ENCODE data around the gene ACOXL.
"Not testable (repeated sequence)": the region's sequence is repeated elsewhere in the genome, so short reads cannot be mapped to it uniquely, and the experiment has no call there.

ACOXL gene

DNA sequence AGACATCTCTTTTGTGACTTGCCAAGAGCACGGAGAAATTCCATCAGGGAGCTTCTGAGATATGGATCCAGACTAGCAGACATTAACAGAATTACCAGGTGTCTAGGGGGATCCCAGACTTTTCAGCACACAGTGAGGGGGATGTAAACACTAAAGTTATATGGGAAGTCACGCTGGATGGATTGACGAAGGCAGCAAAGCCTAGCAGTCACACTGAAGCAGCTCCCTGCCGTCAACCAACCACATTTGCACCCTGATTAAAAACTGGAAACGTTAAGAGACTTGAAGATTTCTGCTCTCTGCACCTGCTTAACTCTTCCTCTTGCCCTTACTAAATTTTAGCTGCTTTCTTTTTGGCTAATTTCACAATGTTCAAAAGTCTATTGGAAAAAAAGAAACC lies 325.9 kb downstream of the ACOXL start:
- Histone ChIP-seq H3K27me3 (ENCODE audit: insufficient read depth, low read length) (no peaks in the 10 kb centered on the region), H3K27ac (ENCODE audit: low read depth, low read length) (no peak overlapping the region), H3K4me1 (ENCODE audit: insufficient read depth, low read length) (no peaks in the 10 kb centered on the region), H3K9me3 (ENCODE audit: insufficient read depth, low read depth, low read length) (no peaks in the 10 kb centered on the region), H3K4me3 (ENCODE audit: low read length) (no peak overlapping the region), H3K9ac (ENCODE audit: low read depth, low read length) (no peak overlapping the region), H3K36me3 (ENCODE audit: insufficient read depth, low read length) (no peaks in the 10 kb centered on the region)
- 75% methylated on average over 5 of the region's 5 CpGs for WGBS

DNA sequence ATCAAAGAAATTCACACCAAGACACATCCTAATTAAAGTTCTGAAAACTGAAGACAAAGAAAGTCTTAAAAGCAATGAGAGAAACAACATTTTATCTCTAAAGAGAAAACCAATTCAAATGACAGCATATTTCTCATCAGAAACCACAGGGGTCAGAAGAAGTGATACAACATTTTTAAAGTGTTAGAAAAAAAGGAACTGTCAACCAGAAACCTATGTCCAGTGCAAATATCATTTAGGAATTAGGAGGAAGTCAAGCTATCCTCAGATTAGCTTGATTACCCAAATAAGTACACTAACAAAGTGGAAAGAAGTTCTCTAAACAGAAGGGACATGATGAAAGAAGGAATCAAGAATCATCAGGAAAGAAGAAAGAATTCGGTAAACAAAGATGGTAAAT lies 328.8 kb downstream of the ACOXL start:
- no peaks in the 10 kb centered on the region for H3K27me3 ChIP-seq (ENCODE audit: insufficient read depth, low read length)
- H3K27ac ChIP-seq (ENCODE audit: low read depth, low read length), result no peak overlapping the region
- no peaks in the 10 kb centered on the region for H3K4me1 ChIP-seq (ENCODE audit: insufficient read depth, low read length)
- no peaks in the 10 kb centered on the region for H3K9me3 ChIP-seq (ENCODE audit: insufficient read depth, low read depth, low read length)
- no peak overlapping the region for H3K9ac ChIP-seq (ENCODE audit: low read depth, low read length)
- H3K4me3 ChIP-seq (ENCODE audit: low read length), result no peak overlapping the region
- no peaks in the 10 kb centered on the region for H3K36me3 ChIP-seq (ENCODE audit: insufficient read depth, low read length)
- WGBS, result 88% methylated on average over 1 of the region's 1 CpG

DNA sequence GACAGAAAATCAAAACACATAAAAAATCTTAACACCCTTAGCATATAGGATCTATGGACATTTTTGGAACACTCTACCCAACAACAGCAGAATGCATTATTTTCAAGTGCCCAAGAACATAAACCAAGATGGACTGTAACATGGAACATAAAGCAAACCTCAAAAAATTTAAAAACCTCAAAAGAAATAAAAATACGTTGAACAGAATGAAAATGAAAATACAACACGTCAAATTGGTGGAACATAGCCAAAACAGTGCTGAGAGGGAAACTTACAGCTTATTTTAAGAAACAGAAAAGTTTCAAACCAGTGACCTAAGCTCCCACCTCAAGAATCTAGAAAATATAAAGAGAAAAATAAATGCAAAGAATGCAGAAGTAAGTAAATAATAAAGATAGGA lies 330.0 kb downstream of the ACOXL start:
- H3K36me3 ChIP-seq (ENCODE audit: insufficient read depth, low read length), result no peaks in the 10 kb centered on the region
- WGBS, result 100% methylated on average over 2 of the region's 2 CpGs
- no peak overlapping the region for H3K9ac ChIP-seq (ENCODE audit: low read depth, low read length)
- H3K27ac ChIP-seq (ENCODE audit: low read depth, low read length), result no peak overlapping the region
- no peak overlapping the region for H3K4me3 ChIP-seq (ENCODE audit: low read length)
- no peaks in the 10 kb centered on the region for H3K27me3 ChIP-seq (ENCODE audit: insufficient read depth, low read length)
- no peaks in the 10 kb centered on the region for H3K4me1 ChIP-seq (ENCODE audit: insufficient read depth, low read length)
- H3K9me3 ChIP-seq (ENCODE audit: insufficient read depth, low read depth, low read length), result no peaks in the 10 kb centered on the region

DNA sequence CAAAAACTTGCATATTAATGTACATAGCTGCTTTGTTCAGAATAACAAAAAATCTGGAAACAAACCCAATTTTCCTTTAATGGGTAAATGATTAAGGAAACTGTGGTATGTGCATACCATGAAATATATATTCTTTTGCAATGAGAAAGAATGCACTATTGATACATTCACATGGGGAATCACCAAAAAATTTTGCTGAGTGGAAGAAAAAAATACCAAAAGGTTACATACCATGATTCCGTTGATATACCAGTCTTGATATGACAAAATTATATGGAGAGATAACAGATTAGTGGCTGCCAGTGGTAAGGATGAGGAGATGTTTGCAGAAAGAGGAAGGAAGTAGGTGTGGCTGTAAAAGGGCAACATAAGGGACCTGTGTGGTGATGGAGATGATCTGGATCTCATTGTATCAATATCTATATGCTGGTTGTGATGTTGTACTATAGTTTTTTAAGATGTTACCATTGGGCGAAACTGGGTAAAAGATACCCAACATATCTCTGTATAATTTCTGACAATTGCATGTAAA lies 333.8 kb downstream of the ACOXL start:
- Histone ChIP-seq H3K27me3 (ENCODE audit: insufficient read depth, low read length) (no peaks in the 10 kb centered on the region), H3K9ac (ENCODE audit: low read depth, low read length) (no peak overlapping the region), H3K27ac (ENCODE audit: low read depth, low read length) (no peak overlapping the region), H3K36me3 (ENCODE audit: insufficient read depth, low read length) (no peaks in the 10 kb centered on the region), H3K4me3 (ENCODE audit: low read length) (no peak overlapping the region), H3K4me1 (ENCODE audit: insufficient read depth, low read length) (peaks cover 10% of the 10 kb centered on the region; the same call in 1 of the 2 replicates), H3K9me3 (ENCODE audit: insufficient read depth, low read depth, low read length) (no peaks in the 10 kb centered on the region)
- WGBS, result 97% methylated on average over 1 of the region's 2 CpGs

DNA sequence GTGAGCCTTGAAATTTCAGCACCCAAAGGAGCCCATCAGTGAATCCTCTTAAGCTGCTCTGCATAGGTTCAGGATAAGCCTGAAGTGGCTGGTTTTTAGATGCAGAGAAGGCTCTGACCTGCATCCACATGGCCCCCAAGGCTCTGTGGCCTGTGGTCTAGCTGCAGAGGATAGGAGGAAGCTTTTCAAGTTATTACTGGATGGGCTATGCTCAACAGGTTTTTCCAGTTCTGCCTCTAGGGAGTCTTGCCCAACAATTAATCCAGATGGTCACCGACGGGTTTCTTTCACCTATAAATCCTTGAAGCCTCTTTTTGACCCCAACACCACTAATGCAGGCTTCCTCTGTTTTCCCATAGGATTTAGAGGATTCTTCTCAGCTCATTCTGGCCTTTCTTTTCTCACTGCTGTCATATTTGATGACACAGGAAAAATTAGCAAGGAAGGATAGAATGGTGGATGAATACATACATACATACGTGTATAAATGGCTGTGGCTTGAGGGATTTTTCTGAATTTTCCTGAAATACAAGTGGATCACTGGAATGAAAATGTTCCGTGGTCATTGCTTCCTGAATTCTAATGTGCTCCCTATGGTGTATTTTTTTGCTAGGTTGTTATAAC lies 336.2 kb downstream of the ACOXL start:
- Histone ChIP-seq H3K36me3 (ENCODE audit: insufficient read depth, low read length) (no peaks in the 10 kb centered on the region), H3K4me1 (ENCODE audit: insufficient read depth, low read length) (peaks cover 10% of the 10 kb centered on the region; the same call in 1 of the 2 replicates), H3K4me3 (ENCODE audit: low read length) (no peak overlapping the region), H3K9ac (ENCODE audit: low read depth, low read length) (no peak overlapping the region), H3K27ac (ENCODE audit: low read depth, low read length) (no peak overlapping the region), H3K27me3 (ENCODE audit: insufficient read depth, low read length) (no peaks in the 10 kb centered on the region), H3K9me3 (ENCODE audit: insufficient read depth, low read depth, low read length) (peaks cover 4% of the 10 kb centered on the region)
- WGBS, result 92% methylated on average over 4 of the region's 4 CpGs

DNA sequence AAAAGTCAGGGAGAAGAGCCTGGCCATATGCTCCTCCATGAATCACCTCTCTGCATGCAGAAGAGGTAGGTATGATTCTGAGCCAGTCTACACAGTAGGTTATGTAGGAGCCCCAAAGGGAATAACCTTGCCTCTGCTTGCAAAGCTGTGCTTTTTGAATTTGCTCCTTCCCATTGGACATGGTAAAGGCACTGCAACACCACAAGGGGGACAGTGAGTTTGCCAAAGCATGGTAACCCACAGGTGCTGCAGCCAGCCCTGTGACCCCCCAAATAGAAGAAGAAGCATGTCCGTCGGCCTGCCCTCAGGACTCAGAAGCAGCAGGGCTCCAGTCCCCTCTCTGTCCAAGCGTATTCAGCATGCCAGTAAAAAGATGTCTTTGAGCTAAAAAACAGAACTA lies 337.3 kb downstream of the ACOXL start:
- WGBS, result 88% methylated on average over 3 of the region's 3 CpGs
- Histone ChIP-seq H3K9ac (ENCODE audit: low read depth, low read length) (no peak overlapping the region), H3K36me3 (ENCODE audit: insufficient read depth, low read length) (no peaks in the 10 kb centered on the region), H3K27ac (ENCODE audit: low read depth, low read length) (no peak overlapping the region), H3K9me3 (ENCODE audit: insufficient read depth, low read depth, low read length) (peaks cover 16% of the 10 kb centered on the region), H3K4me1 (ENCODE audit: insufficient read depth, low read length) (peaks cover 10% of the 10 kb centered on the region; the same call in 1 of the 2 replicates), H3K27me3 (ENCODE audit: insufficient read depth, low read length) (no peaks in the 10 kb centered on the region), H3K4me3 (ENCODE audit: low read length) (no peak overlapping the region)

DNA sequence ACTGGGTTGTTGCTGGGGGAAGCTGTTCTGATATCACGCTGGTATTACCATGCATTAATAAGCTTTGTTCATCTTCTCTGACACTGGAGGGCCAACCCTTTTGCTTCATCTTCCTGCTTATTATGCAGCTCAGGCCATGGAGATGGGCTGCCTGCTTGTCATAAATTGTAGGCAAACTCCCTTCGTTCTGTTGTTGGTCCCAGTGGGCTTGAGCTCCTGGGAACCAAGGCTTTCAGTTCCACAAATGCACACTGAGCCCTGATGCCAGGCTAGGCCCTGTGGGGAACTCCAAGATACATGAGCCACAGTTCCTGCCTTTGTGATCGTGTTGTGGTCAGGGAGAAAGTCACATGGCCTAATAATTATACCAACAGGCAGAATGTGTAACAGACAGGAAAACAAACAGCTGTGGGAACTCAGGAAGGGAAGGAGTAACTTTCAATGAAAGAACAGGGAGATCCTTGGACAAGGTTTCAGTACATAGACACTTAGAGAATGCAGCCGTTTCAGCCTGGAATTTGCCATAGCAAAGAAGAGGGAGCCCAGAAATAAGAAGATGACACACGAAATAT lies 339.3 kb downstream of the ACOXL start:
- no peak overlapping the region for H3K27ac ChIP-seq (ENCODE audit: low read depth, low read length)
- no peak overlapping the region for H3K9ac ChIP-seq (ENCODE audit: low read depth, low read length)
- H3K4me3 ChIP-seq (ENCODE audit: low read length), result no peak overlapping the region
- H3K36me3 ChIP-seq (ENCODE audit: insufficient read depth, low read length), result no peaks in the 10 kb centered on the region
- no peaks in the 10 kb centered on the region for H3K27me3 ChIP-seq (ENCODE audit: insufficient read depth, low read length)
- 80% methylated on average over 5 of the region's 5 CpGs for WGBS
- peaks cover 10% of the 10 kb centered on the region; the same call in 1 of the 2 replicates for H3K4me1 ChIP-seq (ENCODE audit: insufficient read depth, low read length)
- H3K9me3 ChIP-seq (ENCODE audit: insufficient read depth, low read depth, low read length), result peaks cover 25% of the 10 kb centered on the region

DNA sequence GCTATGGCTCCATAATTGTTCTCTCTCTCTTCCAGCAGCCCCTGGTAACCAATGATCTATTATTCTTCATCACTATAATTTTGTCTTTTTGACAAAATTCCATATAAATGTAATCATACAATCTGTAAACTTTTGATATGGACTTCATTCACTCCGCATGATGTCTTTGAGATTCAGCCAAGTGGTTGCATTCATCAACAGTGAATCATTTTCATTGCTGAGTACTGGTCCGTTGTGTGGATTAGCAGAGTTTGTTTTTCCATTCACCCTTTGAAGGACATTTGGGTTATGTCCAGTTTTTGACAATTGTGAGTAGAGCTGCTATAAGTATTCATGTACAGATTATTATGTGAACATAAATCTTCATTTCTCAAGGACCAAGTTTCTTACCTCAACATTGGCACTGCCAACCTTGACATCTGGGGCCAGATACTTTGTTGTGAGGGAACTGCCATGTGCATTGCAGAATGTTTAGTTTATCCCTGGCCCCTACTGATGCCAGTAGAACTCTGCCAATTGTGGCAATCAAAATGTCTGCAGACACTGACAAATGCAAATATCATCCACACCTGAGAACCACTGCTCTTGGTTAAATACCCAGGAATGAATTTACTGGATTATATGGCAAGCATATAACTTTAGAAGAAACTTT lies 340.0 kb downstream of the ACOXL start:
- Histone ChIP-seq H3K27me3 (ENCODE audit: insufficient read depth, low read length) (no peaks in the 10 kb centered on the region), H3K4me3 (ENCODE audit: low read length) (no peak overlapping the region), H3K27ac (ENCODE audit: low read depth, low read length) (no peak overlapping the region), H3K36me3 (ENCODE audit: insufficient read depth, low read length) (no peaks in the 10 kb centered on the region), H3K9me3 (ENCODE audit: insufficient read depth, low read depth, low read length) (peaks cover 25% of the 10 kb centered on the region), H3K9ac (ENCODE audit: low read depth, low read length) (no peak overlapping the region), H3K4me1 (ENCODE audit: insufficient read depth, low read length) (peaks cover 10% of the 10 kb centered on the region; the same call in 1 of the 2 replicates)
- 98% methylated on average over 2 of the region's 2 CpGs for WGBS

DNA sequence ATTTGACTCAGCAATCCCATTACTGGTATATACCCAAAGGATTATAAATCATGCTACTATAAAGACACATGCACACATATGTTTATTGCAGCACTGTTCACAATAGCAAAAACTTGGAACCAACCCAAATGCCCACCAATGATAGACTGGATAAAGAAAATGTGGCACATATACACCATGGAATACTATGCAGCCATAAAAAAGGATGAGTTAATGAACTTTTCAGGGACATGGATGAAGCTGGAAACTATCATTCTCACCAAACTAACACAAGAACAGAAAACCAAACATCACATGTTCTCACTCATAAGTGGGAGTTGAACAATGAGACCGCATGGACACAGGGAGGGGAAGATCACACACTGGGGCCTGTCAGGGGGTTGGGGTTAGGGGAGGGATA lies 350.3 kb downstream of the ACOXL start:
- not testable (repeated sequence) for H3K4me1 ChIP-seq (ENCODE audit: insufficient read depth, low read length); H3K36me3 ChIP-seq (ENCODE audit: insufficient read depth, low read length); H3K9me3 ChIP-seq (ENCODE audit: insufficient read depth, low read depth, low read length); H3K27me3 ChIP-seq (ENCODE audit: insufficient read depth, low read length); H3K27ac ChIP-seq (ENCODE audit: low read depth, low read length); H3K9ac ChIP-seq (ENCODE audit: low read depth, low read length); H3K4me3 ChIP-seq (ENCODE audit: low read length)
- WGBS, result 0% methylated on average over 1 of the region's 1 CpG

DNA sequence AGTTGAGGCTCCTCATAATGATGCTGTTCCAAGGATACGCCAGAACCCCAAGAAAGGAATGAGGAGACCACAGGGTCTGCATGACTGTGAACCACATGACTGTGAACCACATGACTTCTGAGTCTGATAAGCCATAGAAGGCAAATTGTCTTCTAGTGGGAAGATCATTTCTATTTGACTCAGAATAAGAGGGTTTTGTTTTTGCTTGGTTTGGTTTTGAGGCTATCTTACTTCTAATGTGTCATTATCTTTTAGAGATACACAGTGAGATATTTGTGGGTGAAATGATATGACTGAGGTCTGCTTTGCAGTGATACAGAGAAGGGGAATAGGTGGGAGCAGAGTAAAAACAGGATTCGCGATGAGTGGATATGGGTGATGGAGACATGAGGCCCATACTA lies 359.4 kb downstream of the ACOXL start:
- 95% methylated on average over 3 of the region's 3 CpGs for WGBS
- Histone ChIP-seq H3K27me3 (ENCODE audit: insufficient read depth, low read length) (no peaks in the 10 kb centered on the region), H3K9ac (ENCODE audit: low read depth, low read length) (no peak overlapping the region), H3K4me3 (ENCODE audit: low read length) (no peak overlapping the region), H3K4me1 (ENCODE audit: insufficient read depth, low read length) (no peaks in the 10 kb centered on the region), H3K27ac (ENCODE audit: low read depth, low read length) (no peak overlapping the region), H3K9me3 (ENCODE audit: insufficient read depth, low read depth, low read length) (no peaks in the 10 kb centered on the region), H3K36me3 (ENCODE audit: insufficient read depth, low read length) (no peaks in the 10 kb centered on the region)

DNA sequence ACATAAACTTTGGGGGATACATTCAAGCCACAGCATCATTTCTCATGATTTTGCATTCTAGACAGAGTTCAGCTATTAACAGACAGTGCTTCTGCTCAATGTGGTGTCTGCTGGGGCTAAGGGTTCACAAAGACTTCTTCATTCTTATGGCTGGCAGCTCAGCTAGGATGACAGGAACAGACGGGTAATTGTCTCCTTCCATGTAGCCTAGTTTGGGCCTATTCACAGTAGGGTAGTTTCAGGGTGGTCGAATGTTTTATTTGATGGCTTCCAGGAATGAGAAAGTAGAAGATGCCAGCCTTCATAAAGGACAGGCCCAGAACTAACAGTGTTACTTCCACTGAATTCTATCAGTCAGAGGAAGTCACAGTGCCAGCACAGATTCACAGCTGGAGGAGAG lies 362.3 kb downstream of the ACOXL start:
- no peaks in the 10 kb centered on the region for H3K27me3 ChIP-seq (ENCODE audit: insufficient read depth, low read length)
- H3K9me3 ChIP-seq (ENCODE audit: insufficient read depth, low read depth, low read length), result no peaks in the 10 kb centered on the region
- H3K9ac ChIP-seq (ENCODE audit: low read depth, low read length), result no peak overlapping the region
- H3K4me3 ChIP-seq (ENCODE audit: low read length), result no peak overlapping the region
- no peaks in the 10 kb centered on the region for H3K36me3 ChIP-seq (ENCODE audit: insufficient read depth, low read length)
- no peak overlapping the region for H3K27ac ChIP-seq (ENCODE audit: low read depth, low read length)
- H3K4me1 ChIP-seq (ENCODE audit: insufficient read depth, low read length), result no peaks in the 10 kb centered on the region
- WGBS, result 85% methylated on average over 2 of the region's 2 CpGs
